ENCODE results near the gene TNFRSF13B. TPM values are rescaled to one million over a fixed set of nuclear protein-coding genes. Genes with fewer than 3 reads are reported as not detected.

Gene TNFRSF13B
- total RNA-seq, 1 experiment from 2014 or later = not detected

DNA sequence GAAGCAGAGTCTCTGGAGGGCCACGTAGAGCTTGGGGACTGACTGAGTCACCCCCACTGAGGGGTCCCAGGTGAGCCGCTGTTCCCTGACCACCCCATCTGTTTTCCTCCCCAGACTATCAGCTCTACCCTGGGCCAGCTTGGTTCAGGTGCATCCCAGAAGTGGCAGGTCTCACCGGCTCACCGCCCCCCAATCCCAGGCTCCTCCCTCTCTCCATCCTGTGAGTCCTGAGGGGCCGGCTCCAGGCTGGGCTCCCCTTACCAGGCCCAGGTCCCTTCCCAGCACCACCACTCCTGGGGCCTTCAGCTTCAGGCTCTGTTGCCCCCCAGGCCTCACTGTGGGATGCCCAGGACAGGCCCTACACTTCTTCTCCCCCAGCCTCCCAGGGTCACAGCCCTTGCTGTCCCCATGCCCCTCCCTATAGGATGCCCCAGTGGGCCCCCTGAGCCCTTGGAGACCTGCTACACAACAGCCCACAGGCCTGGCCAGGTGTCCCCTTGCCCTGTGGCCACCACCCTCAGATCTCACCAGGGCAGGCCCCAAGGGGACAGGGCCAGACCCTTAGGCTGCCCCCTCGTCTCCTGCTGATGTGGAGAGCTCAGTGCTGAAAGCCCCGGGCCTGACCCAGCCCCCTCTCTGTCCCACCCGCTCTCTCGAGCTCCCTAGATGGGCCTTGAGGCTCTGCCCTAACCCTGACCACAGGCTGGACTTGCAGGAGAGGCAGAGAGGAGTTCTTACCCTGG is 40.4 kb downstream of the TNFRSF13B start:
- Mint-ChIP-seq H3K27ac (ENCODE audit: unreplicated experiment) (no peak overlapping the region), H3K4me1 (ENCODE audit: low read depth, unreplicated experiment) (no peaks in the 10 kb centered on the region), H3K27me3 (ENCODE audit: unreplicated experiment) (no peaks in the 10 kb centered on the region), H3K36me3 (ENCODE audit: insufficient read depth, unreplicated experiment) (no peaks in the 10 kb centered on the region), H3K4me3 (ENCODE audit: low read depth, unreplicated experiment) (no peak overlapping the region), H3K9me3 (ENCODE audit: low read depth, unreplicated experiment) (no peaks in the 10 kb centered on the region)
- BruUV-seq (replicated peaks) = no TSS peak
- TF ChIP-seq, protein P1, sequence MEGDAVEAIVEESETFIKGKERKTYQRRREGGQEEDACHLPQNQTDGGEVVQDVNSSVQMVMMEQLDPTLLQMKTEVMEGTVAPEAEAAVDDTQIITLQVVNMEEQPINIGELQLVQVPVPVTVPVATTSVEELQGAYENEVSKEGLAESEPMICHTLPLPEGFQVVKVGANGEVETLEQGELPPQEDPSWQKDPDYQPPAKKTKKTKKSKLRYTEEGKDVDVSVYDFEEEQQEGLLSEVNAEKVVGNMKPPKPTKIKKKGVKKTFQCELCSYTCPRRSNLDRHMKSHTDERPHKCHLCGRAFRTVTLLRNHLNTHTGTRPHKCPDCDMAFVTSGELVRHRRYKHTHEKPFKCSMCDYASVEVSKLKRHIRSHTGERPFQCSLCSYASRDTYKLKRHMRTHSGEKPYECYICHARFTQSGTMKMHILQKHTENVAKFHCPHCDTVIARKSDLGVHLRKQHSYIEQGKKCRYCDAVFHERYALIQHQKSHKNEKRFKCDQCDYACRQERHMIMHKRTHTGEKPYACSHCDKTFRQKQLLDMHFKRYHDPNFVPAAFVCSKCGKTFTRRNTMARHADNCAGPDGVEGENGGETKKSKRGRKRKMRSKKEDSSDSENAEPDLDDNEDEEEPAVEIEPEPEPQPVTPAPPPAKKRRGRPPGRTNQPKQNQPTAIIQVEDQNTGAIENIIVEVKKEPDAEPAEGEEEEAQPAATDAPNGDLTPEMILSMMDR (IDR thresholded peaks at IDR 0.05; ENCODE audit: unreplicated experiment) = no peak
- DNase-seq = no peak
- CTCF ChIA-PET = no interaction called here
- intact Hi-C loops (cut with micrococcal nuclease; ENCODE audit: unreplicated experiment) = no loop called here

DNA sequence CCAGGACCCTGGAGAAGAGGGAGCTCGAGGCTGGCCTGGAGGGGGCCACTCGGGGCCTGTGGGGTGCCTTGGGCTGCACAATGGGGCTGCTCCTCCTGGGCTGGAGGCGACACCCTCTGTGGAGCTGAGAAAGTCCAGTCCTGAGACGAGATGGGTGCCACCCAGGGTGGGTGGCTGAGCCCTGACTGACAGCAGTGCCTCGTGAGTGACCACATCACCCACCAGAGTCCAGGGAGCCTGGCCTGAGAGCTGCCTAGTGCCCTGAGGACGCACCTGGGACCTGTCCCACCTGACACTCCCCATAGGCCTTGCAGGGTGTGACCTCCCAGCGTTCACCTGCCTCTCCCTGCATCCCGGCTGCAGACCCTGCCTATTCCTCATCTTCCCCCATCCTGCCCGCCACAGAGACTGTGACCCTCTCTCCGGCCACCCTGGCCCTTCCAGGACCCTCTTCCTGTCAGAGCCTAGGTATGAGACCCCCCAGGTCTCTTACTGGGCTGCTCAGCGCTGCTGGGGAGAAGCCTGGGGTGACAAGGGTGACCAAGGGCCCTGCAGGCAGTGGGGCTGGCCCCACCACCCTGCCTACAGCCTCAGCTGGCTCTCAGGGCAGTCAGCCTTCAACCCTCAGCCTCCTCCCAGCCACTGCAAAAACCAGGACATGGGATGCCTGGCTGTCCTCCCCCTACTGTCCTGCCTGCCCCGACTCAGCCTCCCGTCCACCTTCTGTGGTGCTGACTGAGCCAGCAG is 41.2 kb downstream of the TNFRSF13B start:
- Mint-ChIP-seq H3K4me3 (ENCODE audit: low read depth, unreplicated experiment) (no peak overlapping the region), H3K27me3 (ENCODE audit: unreplicated experiment) (no peaks in the 10 kb centered on the region), H3K4me1 (ENCODE audit: low read depth, unreplicated experiment) (no peaks in the 10 kb centered on the region), H3K36me3 (ENCODE audit: insufficient read depth, unreplicated experiment) (no peaks in the 10 kb centered on the region), H3K27ac (ENCODE audit: unreplicated experiment) (no peak overlapping the region), H3K9me3 (ENCODE audit: low read depth, unreplicated experiment) (no peaks in the 10 kb centered on the region)
- intact Hi-C loops (cut with micrococcal nuclease; ENCODE audit: unreplicated experiment) = no loop called here
- CTCF ChIA-PET = no interaction called here
- TF ChIP-seq, protein P1 (IDR thresholded peaks at IDR 0.05; ENCODE audit: unreplicated experiment) = no peak
- no TSS peak for BruUV-seq (replicated peaks)
- DNase-seq = no peak

DNA sequence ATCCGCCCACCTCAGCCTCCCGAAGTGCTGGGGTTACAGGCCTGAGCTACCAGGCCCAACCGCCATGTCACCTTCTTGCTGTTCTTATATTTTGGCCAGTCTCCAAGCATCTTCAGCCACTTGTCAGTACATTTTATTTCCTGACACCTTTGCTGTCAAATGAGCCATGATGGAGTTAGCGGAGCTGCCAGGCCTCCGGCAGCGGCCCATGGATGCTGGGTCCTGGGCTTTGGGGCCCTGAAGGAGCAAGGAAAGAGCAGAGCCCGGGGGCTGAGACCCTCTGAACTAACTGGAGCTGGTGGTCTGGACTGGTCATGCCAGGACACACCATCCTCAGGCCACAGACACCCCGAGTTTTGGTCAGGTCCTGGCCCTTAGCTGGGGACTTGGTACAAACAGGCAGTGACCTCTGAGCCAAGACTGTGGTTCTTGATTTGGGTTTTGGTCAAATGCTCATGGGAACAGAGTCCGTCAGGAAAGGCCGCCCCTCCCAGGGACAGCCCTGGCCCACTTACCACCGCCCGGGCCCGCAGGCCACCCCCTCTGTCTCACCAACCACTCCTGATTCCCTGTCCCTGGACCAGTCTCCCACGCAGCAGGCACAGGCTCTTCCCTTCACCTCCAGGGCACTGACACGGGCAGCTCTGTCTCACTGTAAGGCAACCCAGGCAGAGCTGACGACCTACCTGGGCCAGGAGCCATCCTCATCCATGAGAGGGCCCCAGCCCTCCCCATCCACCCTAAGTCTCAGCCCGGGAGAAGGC is 42.0 kb downstream of the TNFRSF13B start:
- DNase-seq = no peak
- Mint-ChIP-seq H3K36me3 (ENCODE audit: insufficient read depth, unreplicated experiment) (no peaks in the 10 kb centered on the region), H3K4me3 (ENCODE audit: low read depth, unreplicated experiment) (no peak overlapping the region), H3K9me3 (ENCODE audit: low read depth, unreplicated experiment) (peaks cover under 1% of the 10 kb centered on the region), H3K4me1 (ENCODE audit: low read depth, unreplicated experiment) (no peaks in the 10 kb centered on the region), H3K27ac (ENCODE audit: unreplicated experiment) (no peak overlapping the region), H3K27me3 (ENCODE audit: unreplicated experiment) (no peaks in the 10 kb centered on the region)
- TF ChIP-seq, protein P1 (IDR thresholded peaks at IDR 0.05; ENCODE audit: unreplicated experiment) = no peak
- BruUV-seq (replicated peaks) = no TSS peak
- CTCF ChIA-PET = no interaction called here
- intact Hi-C loops (cut with micrococcal nuclease; ENCODE audit: unreplicated experiment) = no loop called here

DNA sequence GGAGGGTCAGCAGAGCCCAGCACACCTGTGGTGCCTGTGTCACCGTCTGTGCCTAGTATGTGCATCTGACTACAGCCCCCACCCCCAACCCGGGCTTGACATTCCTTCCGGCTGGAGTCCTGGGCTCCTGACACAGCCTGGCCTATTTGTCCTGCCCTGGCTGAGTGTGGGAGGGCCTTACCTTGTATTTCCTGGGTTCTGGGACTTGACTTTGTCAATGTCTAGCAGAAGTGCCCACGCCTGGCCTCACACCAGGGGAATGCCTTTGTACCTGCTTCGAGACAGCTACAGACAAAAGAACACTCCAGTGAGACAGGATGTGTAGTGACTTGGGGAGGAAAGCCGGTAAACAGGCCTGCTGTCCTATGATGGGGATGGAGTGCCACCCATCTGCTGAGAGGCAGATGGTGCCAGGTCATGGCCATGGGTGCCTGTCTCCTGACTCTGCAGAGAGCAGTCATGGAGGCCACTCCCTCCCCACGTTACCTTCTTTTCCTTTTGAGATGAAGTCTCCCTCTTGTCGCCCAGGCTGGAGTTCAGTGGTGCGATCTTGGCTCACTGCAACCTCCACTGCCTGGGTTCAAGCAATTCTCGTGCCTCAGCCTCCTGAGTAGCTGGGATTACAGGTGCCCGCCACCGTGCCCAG is 42.8 kb downstream of the TNFRSF13B start:
- no TSS peak for BruUV-seq (replicated peaks)
- intact Hi-C loops (cut with micrococcal nuclease; ENCODE audit: unreplicated experiment) = no loop called here
- Mint-ChIP-seq H3K4me3 (ENCODE audit: low read depth, unreplicated experiment) (no peak overlapping the region), H3K4me1 (ENCODE audit: low read depth, unreplicated experiment) (no peaks in the 10 kb centered on the region), H3K9me3 (ENCODE audit: low read depth, unreplicated experiment) (peaks cover 2% of the 10 kb centered on the region), H3K27ac (ENCODE audit: unreplicated experiment) (no peak overlapping the region), H3K36me3 (ENCODE audit: insufficient read depth, unreplicated experiment) (no peaks in the 10 kb centered on the region), H3K27me3 (ENCODE audit: unreplicated experiment) (no peaks in the 10 kb centered on the region)
- CTCF ChIA-PET = no interaction called here
- TF ChIP-seq, protein P1 (IDR thresholded peaks at IDR 0.05; ENCODE audit: unreplicated experiment) = no peak
- DNase-seq = no peak
